GM11168 (cell line): ENCODE measurements around the gene SLC23A2.
"Not testable (repeated sequence)": the region's sequence is repeated elsewhere in the genome, so short reads cannot be mapped to it uniquely, and the experiment has no call there.

Experiments
- in situ Hi-C: fragments of 300-500 bp; cut with MboI; formaldehyde crosslinking; loops from one replicate; pipeline ENCODE4 v1.12.0; 2022; ENCODE audit warnings: low sequenced_read_pairs; ENCODE audit not compliant: unreplicated experiment

Gene SLC23A2

GRCh38 chr20:4944518-4945313 is 56.6 kb downstream of the SLC23A2 start:
- in situ Hi-C loops: no loop called here

DNA sequence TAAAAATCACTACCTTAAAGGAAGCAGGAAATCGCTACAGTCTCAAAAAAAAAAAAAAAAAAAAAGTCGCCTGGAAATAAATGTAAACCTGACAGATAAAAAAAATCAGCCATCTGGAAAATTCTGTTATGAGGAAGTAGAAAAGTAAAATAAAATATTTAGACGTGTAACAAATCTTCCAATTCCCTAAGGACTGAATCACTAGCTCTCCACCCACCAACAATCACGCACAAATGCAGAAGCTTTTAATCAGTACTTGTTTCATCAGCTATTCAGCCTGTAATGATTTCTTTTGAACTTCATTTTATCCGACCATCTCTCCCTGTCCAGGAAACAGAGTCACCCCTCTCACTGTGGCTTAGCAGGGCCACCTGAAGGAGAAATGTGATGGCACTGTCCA is 59.0 kb downstream of the SLC23A2 start:
- in situ Hi-C loops: no loop called here

- in situ Hi-C loops: no loop called here
Observed at GRCh38 chr20:4937407-4938319, 63.6 kb downstream of the SLC23A2 start.

GRCh38 chr20:4936851-4937406 is 64.4 kb downstream of the SLC23A2 start:
- in situ Hi-C loops: no loop called here

DNA sequence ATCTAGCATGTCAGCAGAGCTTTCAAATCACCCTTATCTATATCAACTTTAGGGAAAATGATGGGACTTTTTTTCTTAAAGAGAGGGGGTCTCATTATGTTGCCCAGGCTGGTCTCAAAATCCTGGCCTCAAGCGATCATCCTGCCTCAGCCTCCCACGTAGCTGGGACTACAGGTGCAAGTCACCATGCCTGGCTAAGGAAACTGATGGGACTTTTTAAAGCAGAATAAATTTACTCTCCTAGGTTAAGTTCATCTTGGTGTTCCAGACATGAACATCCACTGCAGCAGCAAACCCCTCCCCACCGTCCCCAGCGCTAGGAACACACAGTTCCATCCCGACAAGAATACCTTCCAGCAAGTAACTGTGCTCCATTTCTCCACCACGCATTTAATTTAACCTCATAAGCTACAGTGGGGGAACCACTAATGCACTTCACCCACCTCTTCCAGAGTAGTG is 64.9 kb downstream of the SLC23A2 start:
- in situ Hi-C loops: no loop called here

GRCh38 chr20:4932061-4932460 is 69.2 kb downstream of the SLC23A2 start:
- in situ Hi-C loops: no loop called here

- in situ Hi-C loops: no loop called here
Observed at GRCh38 chr20:4929686-4930397, 71.5 kb downstream of the SLC23A2 start.

DNA sequence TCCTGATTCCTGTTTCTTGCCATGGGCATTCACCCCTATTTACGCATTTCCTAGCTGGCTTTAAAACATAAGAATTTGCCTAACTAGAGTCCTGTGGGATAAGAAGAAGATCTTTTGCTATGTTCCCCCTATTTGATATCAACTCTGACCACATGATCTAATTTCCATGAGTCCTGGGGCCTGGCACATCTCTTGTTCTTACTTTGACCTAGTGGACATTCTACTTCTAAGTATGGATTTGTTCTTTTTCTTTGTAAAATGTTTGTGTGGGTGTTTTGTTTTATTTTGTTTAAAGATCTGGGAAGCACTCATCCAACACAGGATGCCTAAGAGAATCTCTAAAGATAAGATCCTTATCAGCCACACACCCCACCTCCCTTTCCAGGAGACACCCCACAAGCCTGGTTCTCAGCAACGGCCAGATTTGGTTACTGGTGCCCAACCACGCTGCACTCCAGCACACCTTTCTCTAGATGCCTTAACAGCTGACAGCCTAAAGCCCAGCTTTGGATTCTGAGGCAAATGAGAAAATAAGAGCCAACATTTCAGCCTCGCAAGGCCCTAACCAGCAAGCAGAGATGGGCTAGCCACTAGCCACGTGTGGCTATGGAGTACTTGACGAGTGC is 74.7 kb downstream of the SLC23A2 start:
- in situ Hi-C loops: no loop called here

DNA sequence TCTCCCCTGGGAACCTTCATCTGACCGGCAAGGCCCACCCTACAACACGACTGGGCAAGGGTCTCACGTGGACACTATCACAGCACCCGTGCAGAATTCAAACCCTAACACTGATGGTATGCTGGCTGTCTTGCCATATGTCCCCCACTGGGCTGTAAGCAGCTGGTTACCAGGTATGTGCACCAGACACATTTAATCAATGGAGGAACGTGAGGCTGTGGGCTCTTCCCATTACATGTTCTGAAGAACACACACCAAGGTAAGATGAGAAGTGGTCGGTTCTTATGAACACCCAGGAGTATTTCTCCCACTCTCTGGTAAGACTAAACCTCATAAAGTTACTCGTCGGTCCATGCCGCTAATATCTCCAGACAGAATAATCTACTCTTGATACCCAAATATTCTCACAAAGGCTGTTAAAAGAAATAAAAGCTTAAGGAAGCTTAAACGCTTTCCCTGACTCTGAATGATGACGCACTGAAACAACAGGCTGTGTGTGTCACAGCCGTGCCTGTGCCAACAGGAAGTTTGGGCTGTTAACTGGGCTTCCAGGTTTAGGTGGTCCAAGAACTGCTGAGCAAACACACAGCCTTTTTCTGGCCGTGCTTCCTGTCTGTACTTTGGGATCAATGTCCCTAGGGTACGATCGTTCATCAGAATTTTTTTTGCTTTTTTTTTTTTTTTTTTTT is 75.3 kb downstream of the SLC23A2 start:
- in situ Hi-C loops: no loop called here

DNA sequence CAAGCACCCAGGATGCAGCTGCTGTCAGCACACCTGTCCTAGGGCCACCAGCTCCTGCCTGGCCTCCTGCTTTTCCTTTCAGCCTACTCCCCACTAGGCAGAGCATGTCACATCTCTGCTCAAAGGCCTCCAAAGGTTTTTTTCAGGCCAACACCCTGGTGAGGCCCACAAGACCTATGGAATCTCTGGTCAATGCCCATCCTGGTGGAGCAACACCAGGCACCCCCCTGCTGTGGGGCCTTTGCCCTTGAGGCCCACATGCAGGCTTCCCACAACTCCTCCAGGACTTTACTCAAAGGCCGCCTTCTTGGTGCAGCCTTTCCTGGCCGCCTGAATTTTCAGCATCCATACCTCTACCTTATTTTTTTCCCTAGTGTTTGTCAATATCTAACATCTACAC is 76.9 kb downstream of the SLC23A2 start:
- in situ Hi-C loops: no loop called here

DNA sequence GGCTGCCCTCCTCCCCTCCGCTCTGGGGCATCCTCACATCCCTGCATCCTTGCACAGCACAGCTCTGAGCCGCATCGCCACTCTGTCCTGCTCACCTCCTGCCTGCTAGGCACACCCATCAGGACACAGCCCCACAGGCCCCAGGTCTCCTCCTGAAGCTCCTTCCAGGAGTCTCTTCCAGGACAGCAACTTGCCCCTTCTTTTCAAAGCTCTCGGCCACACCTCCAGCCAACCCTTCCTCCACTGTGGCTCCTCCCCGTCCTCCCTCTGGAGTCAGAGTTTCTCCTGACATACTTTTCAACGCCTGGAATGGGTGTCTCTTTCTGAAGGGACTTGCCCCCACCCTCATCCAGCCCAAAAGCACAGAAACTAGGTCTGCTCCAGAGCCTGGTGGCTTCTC is 77.3 kb downstream of the SLC23A2 start:
- in situ Hi-C loops: no loop called here

DNA sequence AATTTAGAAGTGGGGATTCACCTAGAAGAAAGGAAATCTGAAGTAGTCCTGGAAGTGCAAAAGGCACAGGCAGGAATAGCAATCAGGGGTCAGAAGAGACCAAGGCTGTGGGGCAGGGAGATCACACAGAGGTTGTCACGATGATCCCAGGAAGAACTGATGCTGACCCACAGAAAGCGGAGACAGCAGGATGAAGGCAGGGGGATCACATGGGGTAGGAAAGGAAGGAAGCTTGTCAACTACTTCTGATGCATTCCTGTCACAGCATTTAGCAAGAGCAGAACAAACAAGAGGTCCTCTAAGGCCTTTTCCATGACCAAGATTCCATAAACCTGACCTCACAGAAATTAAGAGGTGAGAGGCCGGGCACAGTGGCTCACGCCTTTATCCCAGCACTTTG is 79.1 kb downstream of the SLC23A2 start:
- in situ Hi-C loops: no loop called here

GRCh38 chr20:4921271-4921670 is 80.0 kb downstream of the SLC23A2 start:
- in situ Hi-C loops: not testable (repeated sequence)

DNA sequence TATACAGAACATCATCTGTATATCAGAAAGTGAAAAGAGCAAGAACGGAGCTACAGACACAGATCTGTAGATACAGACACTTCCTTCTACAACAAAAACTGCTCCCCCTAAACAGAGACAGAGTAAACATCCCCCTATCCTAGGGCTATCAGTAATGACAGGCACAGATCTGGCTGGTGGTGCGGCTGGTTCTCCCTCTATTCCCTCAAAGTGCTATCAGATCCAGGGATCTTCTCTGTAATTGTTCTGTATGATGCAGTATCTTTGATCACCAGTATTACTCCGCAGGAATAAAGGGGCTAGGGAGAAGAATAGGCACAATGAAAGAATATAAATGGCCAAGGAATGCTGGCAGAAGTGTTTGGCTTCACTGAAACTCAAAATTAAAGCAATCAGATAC is 80.7 kb downstream of the SLC23A2 start:
- in situ Hi-C loops: no loop called here

DNA sequence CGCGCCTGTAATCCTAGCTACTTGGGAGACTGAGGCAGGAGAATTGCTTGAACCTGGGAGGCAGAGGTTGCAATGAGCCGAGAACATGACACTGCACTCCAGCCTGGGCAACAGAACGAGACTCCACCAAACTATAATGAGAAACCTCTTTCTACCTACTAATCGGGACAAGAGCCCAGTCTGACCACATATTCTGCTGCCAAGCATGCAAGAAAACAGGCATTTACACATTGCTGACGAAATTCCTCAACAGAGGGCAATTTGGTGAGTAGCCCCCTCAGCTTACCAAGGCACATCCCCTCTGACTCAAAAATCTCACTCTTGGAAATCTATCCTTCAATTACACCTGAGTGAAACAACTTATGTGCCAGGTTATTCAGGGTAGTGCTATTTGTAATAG is 81.2 kb downstream of the SLC23A2 start:
- in situ Hi-C loops: no loop called here

- in situ Hi-C loops: no loop called here
Observed at GRCh38 chr20:4919047-4919704, 82.1 kb downstream of the SLC23A2 start.

DNA sequence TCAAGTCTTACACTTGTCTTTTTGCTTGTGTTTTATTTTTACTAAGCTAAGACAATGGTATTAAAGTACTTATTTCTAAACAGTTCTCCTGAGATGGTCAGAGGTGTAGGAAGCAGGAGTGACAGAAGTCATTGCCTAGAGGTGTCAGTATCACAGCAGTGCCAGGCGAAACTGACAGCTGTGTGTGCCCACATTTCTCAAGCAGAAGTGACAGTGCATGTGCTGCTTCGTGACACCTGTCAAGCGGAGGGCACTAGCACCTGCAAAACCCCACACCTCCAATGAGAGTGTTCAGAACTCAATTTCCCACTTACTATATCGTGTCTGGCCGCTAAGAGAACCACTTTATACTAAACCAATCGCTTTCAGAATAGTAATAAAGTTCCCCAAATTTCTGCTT is 82.8 kb downstream of the SLC23A2 start:
- in situ Hi-C loops: no loop called here

DNA sequence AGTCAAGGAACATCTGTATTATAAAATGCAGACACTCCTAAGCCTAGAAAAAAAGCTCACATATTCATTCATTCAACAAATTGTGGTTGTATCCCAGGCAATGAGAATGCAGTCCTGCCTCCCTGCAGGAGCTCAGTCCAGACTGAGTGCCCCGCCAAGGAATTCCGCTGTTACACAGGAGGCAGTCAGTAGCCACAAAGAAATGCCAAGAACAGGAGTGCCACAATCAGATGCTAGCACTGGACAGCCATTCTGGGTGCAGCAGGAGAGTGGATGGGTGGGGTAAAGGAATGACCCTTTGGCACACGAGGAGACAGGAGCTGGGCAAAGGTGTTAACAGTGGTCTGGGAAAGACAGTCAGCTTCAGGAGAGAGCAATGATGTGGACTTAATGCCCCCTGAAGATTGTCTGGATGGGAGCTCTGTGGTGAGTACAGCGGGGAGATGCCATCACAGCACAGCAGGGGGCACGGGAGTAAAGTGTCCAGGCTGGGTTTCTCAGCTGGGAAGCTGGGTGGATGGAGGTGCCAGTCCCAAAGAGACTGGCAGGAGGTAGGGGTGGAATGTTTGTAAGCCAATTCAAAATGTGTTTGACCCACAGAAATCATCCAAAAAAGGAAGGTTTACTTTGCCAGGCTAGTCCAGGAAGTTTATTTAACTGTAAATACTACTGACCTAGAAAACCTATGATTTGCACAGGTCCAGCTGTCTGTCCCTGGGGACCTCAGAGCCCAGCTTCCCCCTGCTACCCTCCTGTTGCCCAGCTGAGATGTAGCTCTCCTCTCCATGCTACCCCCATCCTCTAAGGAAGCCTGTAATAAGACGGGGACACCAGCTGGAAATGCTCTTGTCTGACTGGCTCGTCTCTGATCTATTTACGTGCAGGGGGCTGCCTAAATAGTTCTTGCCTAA is 84.1 kb downstream of the SLC23A2 start:
- in situ Hi-C loops: no loop called here
